Measurements from ENCODE around the gene ZCCHC24. TPM values are rescaled to one million over a fixed set of nuclear protein-coding genes. Genes with fewer than 3 reads are reported as not detected.

The ZCCHC24 gene
- total RNA-seq, 1 experiment from 2014 or later = 3.8 TPM

DNA sequence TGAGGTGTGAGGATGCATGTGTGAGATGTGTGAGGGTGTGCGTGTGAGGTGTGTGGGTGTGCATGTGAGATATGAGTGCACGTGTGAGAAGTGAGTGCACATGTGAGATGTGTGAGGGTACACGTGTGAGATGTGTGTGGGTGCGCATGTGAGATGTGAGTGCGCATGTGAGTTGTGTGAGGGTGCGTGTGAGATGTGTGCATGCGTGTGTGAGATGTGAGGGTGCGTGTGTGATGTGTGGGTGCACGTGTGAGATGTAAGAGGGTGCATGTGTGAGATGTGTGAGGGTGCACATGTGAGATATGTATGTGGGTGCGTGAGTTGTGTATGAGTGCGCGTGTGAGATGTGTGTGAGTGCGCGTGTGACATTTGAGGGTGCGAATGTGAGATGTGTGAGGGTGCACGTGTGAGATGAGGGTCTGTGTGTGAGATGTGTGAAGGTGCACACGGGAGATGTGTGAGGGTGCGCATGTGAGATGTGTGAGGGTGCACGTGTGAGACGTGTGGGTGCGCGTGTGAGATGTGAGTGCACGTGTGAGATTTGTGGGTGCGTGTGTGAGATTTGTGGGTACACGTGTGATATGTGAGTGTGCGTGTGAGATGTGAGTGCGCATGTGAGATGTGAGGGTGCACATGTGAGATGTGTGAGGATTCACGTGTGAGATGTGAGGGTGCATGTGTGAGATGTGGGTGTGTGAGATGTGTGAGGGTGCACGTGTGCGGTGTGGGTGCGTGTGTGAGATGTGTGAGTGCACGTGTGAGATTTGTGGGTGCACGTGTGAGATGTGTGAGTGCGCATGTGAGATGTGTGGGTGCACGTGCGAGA, 67.7 kb downstream of the ZCCHC24 start:
- Histone ChIP-seq H3K27ac (ENCODE audit: insufficient read length, low read depth, low read length) (no peak overlapping the region), H2BK12ac (ENCODE audit: insufficient read length, low read depth, low read length) (no peak overlapping the region), H2BK15ac (ENCODE audit: low read depth, low read length) (no peak overlapping the region), H2BK5ac (ENCODE audit: insufficient read length, low read length) (no peak overlapping the region), H4K5ac (ENCODE audit: insufficient read length, low read depth, low read length) (peak overlapping the region; percentile 15), H2BK120ac (ENCODE audit: low read depth, low read length, poor library complexity, severe bottlenecking) (no peak overlapping the region), H3K4me1 (ENCODE audit: insufficient read depth, low read length) (no peaks in the 10 kb centered on the region), H2AK5ac (ENCODE audit: insufficient read length, low read length) (no peak overlapping the region), H3K79me1 (ENCODE audit: insufficient read depth, low read depth, low read length, poor library complexity, severe bottlenecking) (no peaks in the 10 kb centered on the region), H4K8ac (replicated peaks; ENCODE audit: insufficient read length, low read depth, low read length) (peak overlapping the region; percentile 28), H3K79me2 (ENCODE audit: insufficient read depth, low read length) (no peaks in the 10 kb centered on the region), H3K14ac (ENCODE audit: insufficient read depth, low read length) (no peak overlapping the region), H2AFZ (ENCODE audit: low read length) (no peak overlapping the region), H3K4me2 (ENCODE audit: insufficient read depth, insufficient read length, low read length) (no peak overlapping the region), H3K56ac (ENCODE audit: insufficient read length, low read depth, low read length) (no peak overlapping the region), H3K4ac (ENCODE audit: low read depth, low read length) (no peak overlapping the region), H4K91ac (ENCODE audit: insufficient read length, low read depth, low read length) (no peak overlapping the region), H3K9ac (ENCODE audit: extremely low read depth, insufficient read length, low read length) (no peak overlapping the region), H2BK20ac (ENCODE audit: low read depth, low read length, poor library complexity, severe bottlenecking) (no peak overlapping the region), H3T11ph (ENCODE audit: low read length) (no peak overlapping the region), H3K9me3 (ENCODE audit: control insufficient read depth, low read depth, low read length) (no peaks in the 10 kb centered on the region), H3K23me2 (ENCODE audit: insufficient read length, low read depth, low read length, poor library complexity, severe bottlenecking) (no peaks in the 10 kb centered on the region), H3K23ac (ENCODE audit: insufficient read length, low read depth, low read length) (no peak overlapping the region), H3K18ac (ENCODE audit: insufficient read length, low read depth, low read length) (no peak overlapping the region), H4K20me1 (ENCODE audit: control insufficient read depth, insufficient read depth, insufficient read length) (no peaks in the 10 kb centered on the region), H3K27me3 (ENCODE audit: insufficient read depth, low read length) (no peaks in the 10 kb centered on the region)
- TF ChIP-seq, protein P1, sequence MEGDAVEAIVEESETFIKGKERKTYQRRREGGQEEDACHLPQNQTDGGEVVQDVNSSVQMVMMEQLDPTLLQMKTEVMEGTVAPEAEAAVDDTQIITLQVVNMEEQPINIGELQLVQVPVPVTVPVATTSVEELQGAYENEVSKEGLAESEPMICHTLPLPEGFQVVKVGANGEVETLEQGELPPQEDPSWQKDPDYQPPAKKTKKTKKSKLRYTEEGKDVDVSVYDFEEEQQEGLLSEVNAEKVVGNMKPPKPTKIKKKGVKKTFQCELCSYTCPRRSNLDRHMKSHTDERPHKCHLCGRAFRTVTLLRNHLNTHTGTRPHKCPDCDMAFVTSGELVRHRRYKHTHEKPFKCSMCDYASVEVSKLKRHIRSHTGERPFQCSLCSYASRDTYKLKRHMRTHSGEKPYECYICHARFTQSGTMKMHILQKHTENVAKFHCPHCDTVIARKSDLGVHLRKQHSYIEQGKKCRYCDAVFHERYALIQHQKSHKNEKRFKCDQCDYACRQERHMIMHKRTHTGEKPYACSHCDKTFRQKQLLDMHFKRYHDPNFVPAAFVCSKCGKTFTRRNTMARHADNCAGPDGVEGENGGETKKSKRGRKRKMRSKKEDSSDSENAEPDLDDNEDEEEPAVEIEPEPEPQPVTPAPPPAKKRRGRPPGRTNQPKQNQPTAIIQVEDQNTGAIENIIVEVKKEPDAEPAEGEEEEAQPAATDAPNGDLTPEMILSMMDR (conservative IDR thresholded peaks at IDR 0.05) = no peak
- WGBS (ENCODE audit: extremely low coverage, insufficient read length, low lambda C conversion rate) = 99% methylated on average over 21 of the region's 36 CpGs
- H3K4me3 Mint-ChIP-seq = no peak overlapping the region
- peaks cover 7 to 12% of the 10 kb centered on the region in 2 experiments for H3K4me1 Mint-ChIP-seq
- H3K36me3 Mint-ChIP-seq (ENCODE audit: insufficient read depth in 1 of 3, low read depth in 3 of 3) = no peaks in the 10 kb centered on the region
- H3K27ac Mint-ChIP-seq = no peak overlapping the region
- peak; percentile 20 for DNase-seq
- H3K27me3 Mint-ChIP-seq (ENCODE audit: low read depth) = peaks cover 5% of the 10 kb centered on the region; the same call in 1 of the 2 replicates
- no peaks in the 10 kb centered on the region for H3K9me3 Mint-ChIP-seq
